Measurements from ENCODE around the gene PSTPIP1. TPM values are rescaled to one million over a fixed set of nuclear protein-coding genes. Genes with fewer than 3 reads are reported as not detected.

The PSTPIP1 gene
- total and polyA plus RNA-seq, 2 of the 8 experiments (the other 6 are each of a cell fraction or from before 2014, with no cell fraction given), result 1.6 to 1.8 TPM

DNA sequence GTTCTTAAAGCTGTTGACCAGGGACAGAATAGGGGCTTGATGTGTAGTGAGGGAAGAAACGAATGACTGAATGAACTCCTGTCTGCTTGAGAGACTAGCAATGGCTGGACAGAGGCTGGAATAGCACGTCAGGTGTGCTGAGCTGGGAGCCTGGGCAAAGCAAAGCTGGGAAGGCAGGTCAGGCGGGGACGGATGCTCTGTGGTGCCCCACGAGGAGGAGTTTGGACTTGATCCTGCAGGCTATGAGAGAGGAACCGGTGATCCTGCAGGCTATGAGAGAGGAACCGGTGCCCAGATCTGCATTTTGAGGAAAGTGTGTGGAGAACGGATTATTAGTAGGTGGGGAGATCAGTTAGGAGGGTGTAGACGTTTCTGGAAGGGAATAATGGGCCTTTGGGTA is 31.3 kb upstream of the PSTPIP1 start:
- Histone ChIP-seq H3K9ac (replicated peaks in 1 of 4; ENCODE audit: extremely low read depth in 1 of 4, low read depth in 3 of 4, low read length in 3 of 4) (no peak overlapping the region), H3K4me3 (ENCODE audit: extremely low read depth in 1 of 4, insufficient read depth in 2 of 4, low read depth in 3 of 4, low read length in 4 of 4) (no peak overlapping the region), H4K5ac (ENCODE audit: insufficient read length, low read depth, low read length) (no peak overlapping the region), H3K23ac (ENCODE audit: insufficient read length) (no peak overlapping the region), H2BK15ac (ENCODE audit: low read length) (no peak overlapping the region), H2BK5ac (ENCODE audit: low read depth, low read length) (no peak overlapping the region), H3K36me3 (ENCODE audit: control insufficient read depth in 2 of 4, insufficient read depth in 4 of 4, low read length in 3 of 4) (no peaks in the 10 kb centered on the region), H2AFZ (ENCODE audit: low read length) (peak overlapping the region; percentile 85; the same call in 1 of the 2 replicates), H4K91ac (replicated peaks; ENCODE audit: insufficient read length, low read length) (no peak overlapping the region), H3K56ac (replicated peaks; ENCODE audit: insufficient read length, low read depth, low read length) (no peak overlapping the region), H3K14ac (ENCODE audit: insufficient read length) (no peak overlapping the region), H3K79me1 (ENCODE audit: low read depth, low read length) (no peaks in the 10 kb centered on the region), H3K4me2 (ENCODE audit: insufficient read depth in 1 of 2, low read depth in 2 of 2, low read length in 2 of 2) (no peak overlapping the region), H3K18ac (ENCODE audit: extremely low read depth, low read length) (no peak overlapping the region), H2BK120ac (replicated peaks; ENCODE audit: low read depth, low read length) (no peak overlapping the region), H3K27ac (ENCODE audit: low read depth, low read length) (no peak overlapping the region), H3K4ac (replicated peaks; ENCODE audit: insufficient read length, low read depth, low read length) (no peak overlapping the region), H4K20me1 (replicated peaks in 1 of 2; ENCODE audit: control insufficient read depth in 1 of 2, insufficient read depth in 2 of 2, low read length in 2 of 2) (no peaks in the 10 kb centered on the region), H3K23me2 (ENCODE audit: low read depth, low read length) (no peaks in the 10 kb centered on the region), H3K27me3 (replicated peaks in 1 of 4; ENCODE audit: control insufficient read depth in 3 of 4, extremely low read depth in 1 of 4, insufficient read depth in 3 of 4, low read length in 3 of 4) (peaks cover 0 to 1% (median 0%) of the 10 kb centered on the region in 4 experiments; a peak in 1 of 7 replicates), H3K4me1 (replicated peaks in 1 of 4; ENCODE audit: control insufficient read depth in 3 of 4, insufficient read depth in 4 of 4, low read length in 3 of 4) (0 out of 7 replicates have a peak, but pooled peaks cover 0 to 2% (median 0%) of the 10 kb centered on the region in 4 experiments), H3K9me3 (ENCODE audit: insufficient read depth in 2 of 2, low read depth in 1 of 2, low read length in 1 of 2) (no peaks in the 10 kb centered on the region), H2AK5ac (ENCODE audit: low read depth, low read length) (no peak overlapping the region), H2BK12ac (ENCODE audit: low read depth, low read length) (no peak overlapping the region), H4K8ac (ENCODE audit: extremely low read depth, insufficient read depth, low read length) (no peak overlapping the region; the same call in 1 of the 2 replicates), H2BK20ac (ENCODE audit: low read length) (no peak overlapping the region), H3K79me2 (ENCODE audit: control insufficient read depth in 1 of 2, insufficient read depth in 2 of 2, low read length in 2 of 2) (no peaks in the 10 kb centered on the region)
- DNase-seq (ENCODE audit: low read depth in 1 of 2, low spot score in 2 of 2) (no peak), FAIRE-seq (no peak)
- TF ChIP-seq, protein P1, sequence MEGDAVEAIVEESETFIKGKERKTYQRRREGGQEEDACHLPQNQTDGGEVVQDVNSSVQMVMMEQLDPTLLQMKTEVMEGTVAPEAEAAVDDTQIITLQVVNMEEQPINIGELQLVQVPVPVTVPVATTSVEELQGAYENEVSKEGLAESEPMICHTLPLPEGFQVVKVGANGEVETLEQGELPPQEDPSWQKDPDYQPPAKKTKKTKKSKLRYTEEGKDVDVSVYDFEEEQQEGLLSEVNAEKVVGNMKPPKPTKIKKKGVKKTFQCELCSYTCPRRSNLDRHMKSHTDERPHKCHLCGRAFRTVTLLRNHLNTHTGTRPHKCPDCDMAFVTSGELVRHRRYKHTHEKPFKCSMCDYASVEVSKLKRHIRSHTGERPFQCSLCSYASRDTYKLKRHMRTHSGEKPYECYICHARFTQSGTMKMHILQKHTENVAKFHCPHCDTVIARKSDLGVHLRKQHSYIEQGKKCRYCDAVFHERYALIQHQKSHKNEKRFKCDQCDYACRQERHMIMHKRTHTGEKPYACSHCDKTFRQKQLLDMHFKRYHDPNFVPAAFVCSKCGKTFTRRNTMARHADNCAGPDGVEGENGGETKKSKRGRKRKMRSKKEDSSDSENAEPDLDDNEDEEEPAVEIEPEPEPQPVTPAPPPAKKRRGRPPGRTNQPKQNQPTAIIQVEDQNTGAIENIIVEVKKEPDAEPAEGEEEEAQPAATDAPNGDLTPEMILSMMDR (IDR thresholded peaks at IDR 0.05; ENCODE audit: control extremely low read depth in 1 of 3, insufficient read depth in 1 of 3, low read depth in 1 of 3, low read length in 3 of 3), result peak in 1 of 3 experiments; percentile 33; a peak in 2 of 4 replicates
- TF ChIP-seq SIRT6 (IDR thresholded peaks at IDR 0.05; ENCODE audit: low read length) (no peak), RBBP5 (IDR thresholded peaks at IDR 0.05; ENCODE audit: borderline replicate concordance, low read depth, low read length) (no peak), TEAD4 (IDR thresholded peaks at IDR 0.05; ENCODE audit: low read depth, low read length) (no peak)
- 70% methylated on average over 9 of the region's 9 CpGs; no CpG with 5 or more reads in 1 of the 2 experiments for WGBS, 2 experiments (ENCODE audit: extremely low coverage in 1 of 2, insufficient coverage in 1 of 2, insufficient read length in 1 of 2, insufficient replicate concordance in 2 of 2, low coverage in 1 of 2, low lambda C conversion rate in 2 of 2, missing lambda C conversion rate in 1 of 2)
- ChIA-PET CTCF (ENCODE audit: partially characterized antibody) (interaction anchor here (0.6 to 4.7 kb wide), 7 partner anchors 10 to 143 kb away, joined by 3 to 35 read pairs (median 4); no protein-coding TSS in a partner anchor), POLR2A (ENCODE audit: partially characterized antibody) (interaction anchor here (0.8 to 1.2 kb wide), 3 partner anchors 9 to 18 kb away, joined by 3 read pairs; no protein-coding TSS in a partner anchor)
